GM23338 (cell line): ENCODE data around the gene NCKIPSD. TPM values are rescaled to one million over a fixed set of nuclear protein-coding genes. Genes with fewer than 3 reads are reported as not detected.

Source experiments
- ATAC-seq: fragments of 200-7000 bp; cut with Tn5 transposase; 3 replicates; pipeline ENCODE4 v1.9.1; 2020
- DNase-seq: peaks from one replicate; pipeline ENCODE4 v3.0.0-alpha.2; 2015; ENCODE audit warnings: low spot score
- H2AFZ ChIP-seq: fragments of 200-600 bp; sonication (generic); 2 replicates; pipeline ENCODE4 v1.8.0; 2016; ENCODE audit warnings: antibody characterized with exemption, mild to moderate bottlenecking, moderate library complexity
- H3F3A ChIP-seq: fragments of 200-600 bp; sonication (generic); replicated peaks from 2 replicates; pipeline ENCODE4 v1.8.0; 2017; ENCODE audit warnings: antibody characterized with exemption, mixed run types, low read depth
- H3K27ac ChIP-seq: fragments of 200-600 bp; sonication (generic); 2 replicates; pipeline ENCODE4 v1.6.1; 2016; ENCODE audit warnings: low read depth
- H3K27me3 ChIP-seq: fragments of 200-600 bp; sonication (generic); 2 replicates; pipeline ENCODE4 v1.8.0; 2016; ENCODE audit warnings: mild to moderate bottlenecking, mixed run types, moderate library complexity; ENCODE audit not compliant: insufficient read depth
- H3K36me3 ChIP-seq: fragments of 200-600 bp; sonication (generic); 2 replicates; pipeline ENCODE4 v1.8.0; 2016; ENCODE audit warnings: mild to moderate bottlenecking; ENCODE audit not compliant: insufficient read depth
- H3K4me1 ChIP-seq: fragments of 200-600 bp; sonication (generic); 2 replicates; pipeline ENCODE4 v1.8.0; 2016; ENCODE audit warnings: mild to moderate bottlenecking, moderate library complexity; ENCODE audit not compliant: insufficient read depth
- H3K4me2 ChIP-seq: fragments of 200-600 bp; sonication (generic); 2 replicates; pipeline ENCODE4 v1.7.1; 2017; ENCODE audit warnings: mixed run types
- H3K4me3 ChIP-seq: fragments of 200-600 bp; sonication (generic); 2 replicates; pipeline ENCODE4 v1.6.1; 2016; ENCODE audit warnings: mixed run types
- H3K79me2 ChIP-seq: fragments of 200-600 bp; sonication (generic); replicated peaks from 2 replicates; pipeline ENCODE4 v1.8.0; 2017; ENCODE audit warnings: mild to moderate bottlenecking; ENCODE audit not compliant: insufficient read depth
- H3K9me2 ChIP-seq: fragments of 200-600 bp; sonication (generic); 2 replicates; pipeline ENCODE4 v1.8.0; 2017; ENCODE audit not compliant: insufficient read depth
- H4K20me1 ChIP-seq: fragments of 200-600 bp; sonication (generic); replicated peaks from 2 replicates; pipeline ENCODE4 v1.8.0; 2017; ENCODE audit warnings: mild to moderate bottlenecking; ENCODE audit not compliant: insufficient read depth
- H3K27ac Mint-ChIP-seq: 2 replicates; pipeline ENCODE4 v1.8.0; 2020; ENCODE audit warnings: inconsistent platforms, mild to moderate bottlenecking, moderate library complexity, mixed read lengths
- H3K27me3 Mint-ChIP-seq: 3 replicates; pipeline ENCODE4 v1.8.0; 2022; ENCODE audit warnings: low read depth, mild to moderate bottlenecking, moderate library complexity, mixed read lengths, inconsistent platforms; ENCODE audit not compliant: insufficient read depth, poor library complexity
- H3K36me3 Mint-ChIP-seq: 3 replicates; pipeline ENCODE4 v1.8.0; 2021; ENCODE audit warnings: low read depth, mild to moderate bottlenecking, inconsistent platforms, moderate library complexity, mixed read lengths
- H3K4me1 Mint-ChIP-seq: 3 replicates; pipeline ENCODE4 v1.8.0; 2020; ENCODE audit warnings: mild to moderate bottlenecking, inconsistent platforms, mixed read lengths
- H3K4me3 Mint-ChIP-seq: 3 replicates; pipeline ENCODE4 v1.8.0; 2021; ENCODE audit warnings: moderate library complexity, mild to moderate bottlenecking, inconsistent platforms, mixed read lengths
- H3K9me3 Mint-ChIP-seq: 3 replicates; pipeline ENCODE4 v1.8.0; 2020; ENCODE audit warnings: moderate library complexity, mild to moderate bottlenecking, inconsistent platforms, mixed read lengths
- CREB1 ChIP-seq: fragments of 250-450 bp; sonication (Bioruptor Pico); IDR thresholded peaks from 2 replicates; pipeline ENCODE4 v1.5.0; 2020; ENCODE audit warnings: low read depth, mild to moderate bottlenecking, moderate library complexity
- EZH2 ChIP-seq: fragments of 200-600 bp; sonication (generic); IDR thresholded peaks from one replicate; pipeline ENCODE4 v1.8.0; 2017; ENCODE audit warnings: antibody characterized with exemption, mild to moderate bottlenecking, low read depth; ENCODE audit not compliant: unreplicated experiment
- EZH2phosphoT487 ChIP-seq: fragments of 200-600 bp; sonication (generic); IDR thresholded peaks from one replicate; pipeline ENCODE4 v1.8.1; 2018; ENCODE audit warnings: antibody characterized with exemption; ENCODE audit not compliant: unreplicated experiment
- JUNB ChIP-seq: IDR thresholded peaks from one replicate; pipeline ENCODE4 v1.6.1; 2016; ENCODE audit warnings: antibody characterized with exemption; ENCODE audit not compliant: unreplicated experiment
- NANOG ChIP-seq: IDR thresholded peaks from 2 replicates; pipeline ENCODE4 v1.6.1; 2016; ENCODE audit warnings: antibody characterized with exemption, borderline replicate concordance
- POLR2AphosphoS5 ChIP-seq: IDR thresholded peaks from 2 replicates; pipeline ENCODE4 v1.6.1; 2016; ENCODE audit warnings: antibody characterized with exemption, low read depth
- STAT1 ChIP-seq: IDR thresholded peaks from one replicate; pipeline ENCODE4 v1.6.1; 2016; ENCODE audit warnings: antibody characterized with exemption; ENCODE audit not compliant: unreplicated experiment
- ZNF114 ChIP-seq: fragments of 250-450 bp; sonication (Bioruptor Pico); IDR thresholded peaks from 2 replicates; pipeline ENCODE4 v1.5.0; 2020; ENCODE audit warnings: mild to moderate bottlenecking, moderate library complexity
- ZNF331 ChIP-seq: fragments of 250-450 bp; sonication (Bioruptor Pico); IDR thresholded peaks from 2 replicates; pipeline ENCODE4 v1.5.0; 2020; ENCODE audit warnings: low read depth, mild to moderate bottlenecking, moderate library complexity
- polyA plus RNA-seq: library from polyadenylated mRNA; unstranded; fragments of >200 nt; fragmentation: Nextera tagmentation; extraction: Ambion mirVana; gene quantifications from 2 replicates; pipeline ENCODE4 v1.2.1, GENCODE V29; 2016
- total RNA-seq: library from RNA; depleted of rRNA; stranded (reverse); fragments of >200 nt; shearing (Covaris generic); gene quantifications from 2 replicates; pipeline ENCODE4 v1.2.3, GENCODE V29; 2014
- TF ChIP-seq, protein P1 (sequence below): IDR thresholded peaks from one replicate; pipeline ENCODE4 v1.6.1; 2018; ENCODE audit warnings: antibody characterized with exemption; ENCODE audit not compliant: unreplicated experiment
- TF ChIP-seq, protein P2 (sequence below): fragments of 250-450 bp; sonication (Bioruptor Pico); IDR thresholded peaks from 2 replicates; pipeline ENCODE4 v1.5.0; 2020; ENCODE audit warnings: mild to moderate bottlenecking, moderate library complexity
- TF ChIP-seq, protein P3 (sequence below), 2 experiments: fragments of 200-600 bp in 1 of 2; sonication (generic) in 1 of 2; conservative IDR thresholded peaks; 2 replicates each; pipeline versions ENCODE4 v1.5.1 to v1.6.1; 2016 to 2017; ENCODE audit warnings: antibody characterized with exemption in 2 of 2, low read depth in 2 of 2, mild to moderate bottlenecking in 2 of 2, moderate library complexity in 1 of 2
- TF ChIP-seq, protein P4 (sequence below): IDR thresholded peaks from 2 replicates; pipeline ENCODE4 v1.6.1; 2016; ENCODE audit warnings: antibody characterized with exemption

Gene NCKIPSD
- total and polyA plus RNA-seq, 2 experiments from 2014 or later, result 15.1 to 45.1 TPM

DNA sequence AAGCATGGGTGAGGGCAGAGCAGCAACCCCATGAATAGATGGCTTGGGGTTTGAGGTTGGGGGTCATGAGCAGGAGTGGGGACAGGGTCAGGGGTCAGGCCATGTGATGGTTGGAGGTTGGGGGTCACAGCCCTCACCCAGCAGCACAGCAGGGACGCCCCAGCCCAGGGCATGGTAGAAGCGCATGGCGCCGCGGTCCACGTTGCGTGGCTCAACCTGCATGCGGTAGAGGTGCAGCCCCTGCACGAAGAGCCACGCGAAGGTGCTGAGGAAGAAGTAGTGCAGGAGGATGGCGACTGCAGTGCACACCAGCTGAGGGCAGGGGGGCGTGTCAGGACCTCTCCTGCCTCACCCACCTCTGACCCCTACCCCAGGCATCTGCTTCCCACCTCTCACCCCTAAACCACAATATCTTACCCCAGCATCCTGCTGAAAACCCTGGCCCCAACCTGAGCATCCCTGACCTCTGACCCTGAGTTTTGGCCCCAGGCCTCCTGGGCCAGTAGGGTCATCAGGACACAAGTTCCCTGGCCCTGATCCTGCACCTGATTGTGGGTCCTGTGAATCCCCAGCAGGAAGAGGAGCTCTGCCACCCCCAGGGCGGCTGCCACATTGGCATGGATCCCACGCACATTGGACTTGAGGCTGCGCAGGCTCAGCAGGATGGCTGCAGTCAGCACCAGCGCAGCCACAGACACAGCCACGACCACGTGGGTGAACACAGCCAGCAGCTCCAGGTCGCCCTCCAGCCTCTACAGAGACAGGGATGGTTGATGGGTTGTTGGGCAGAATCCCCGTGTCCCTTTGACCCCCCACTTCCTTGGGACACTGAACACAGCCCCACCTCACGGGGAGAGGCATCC is 40.6 kb downstream of the NCKIPSD start:
- ATAC-seq (no peak), DNase-seq (no peak)
- no peak overlapping the region for H3K27ac Mint-ChIP-seq
- Histone ChIP-seq H2AFZ (no peak overlapping the region), H3K4me1 (no peaks in the 10 kb centered on the region), H3K27ac (no peak overlapping the region), H3K36me3 (no peaks in the 10 kb centered on the region; the same call in 1 of the 2 replicates), H3K4me2 (no peak overlapping the region), H3K27me3 (no peaks in the 10 kb centered on the region), H4K20me1 (no peaks in the 10 kb centered on the region), H3K4me3 (no peak overlapping the region), H3F3A (no peaks in the 10 kb centered on the region), H3K79me2 (no peaks in the 10 kb centered on the region), H3K9me2 (no peaks in the 10 kb centered on the region)
- no peaks in the 10 kb centered on the region for H3K9me3 Mint-ChIP-seq
- peaks cover 29% of the 10 kb centered on the region for H3K36me3 Mint-ChIP-seq
- no peak overlapping the region for H3K4me3 Mint-ChIP-seq
- no peaks in the 10 kb centered on the region for H3K4me1 Mint-ChIP-seq
- TF ChIP-seq, protein P1, sequence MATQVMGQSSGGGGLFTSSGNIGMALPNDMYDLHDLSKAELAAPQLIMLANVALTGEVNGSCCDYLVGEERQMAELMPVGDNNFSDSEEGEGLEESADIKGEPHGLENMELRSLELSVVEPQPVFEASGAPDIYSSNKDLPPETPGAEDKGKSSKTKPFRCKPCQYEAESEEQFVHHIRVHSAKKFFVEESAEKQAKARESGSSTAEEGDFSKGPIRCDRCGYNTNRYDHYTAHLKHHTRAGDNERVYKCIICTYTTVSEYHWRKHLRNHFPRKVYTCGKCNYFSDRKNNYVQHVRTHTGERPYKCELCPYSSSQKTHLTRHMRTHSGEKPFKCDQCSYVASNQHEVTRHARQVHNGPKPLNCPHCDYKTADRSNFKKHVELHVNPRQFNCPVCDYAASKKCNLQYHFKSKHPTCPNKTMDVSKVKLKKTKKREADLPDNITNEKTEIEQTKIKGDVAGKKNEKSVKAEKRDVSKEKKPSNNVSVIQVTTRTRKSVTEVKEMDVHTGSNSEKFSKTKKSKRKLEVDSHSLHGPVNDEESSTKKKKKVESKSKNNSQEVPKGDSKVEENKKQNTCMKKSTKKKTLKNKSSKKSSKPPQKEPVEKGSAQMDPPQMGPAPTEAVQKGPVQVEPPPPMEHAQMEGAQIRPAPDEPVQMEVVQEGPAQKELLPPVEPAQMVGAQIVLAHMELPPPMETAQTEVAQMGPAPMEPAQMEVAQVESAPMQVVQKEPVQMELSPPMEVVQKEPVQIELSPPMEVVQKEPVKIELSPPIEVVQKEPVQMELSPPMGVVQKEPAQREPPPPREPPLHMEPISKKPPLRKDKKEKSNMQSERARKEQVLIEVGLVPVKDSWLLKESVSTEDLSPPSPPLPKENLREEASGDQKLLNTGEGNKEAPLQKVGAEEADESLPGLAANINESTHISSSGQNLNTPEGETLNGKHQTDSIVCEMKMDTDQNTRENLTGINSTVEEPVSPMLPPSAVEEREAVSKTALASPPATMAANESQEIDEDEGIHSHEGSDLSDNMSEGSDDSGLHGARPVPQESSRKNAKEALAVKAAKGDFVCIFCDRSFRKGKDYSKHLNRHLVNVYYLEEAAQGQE, result no peak
- TF ChIP-seq EZH2phosphoT487 (no peak), POLR2AphosphoS5 (no peak), STAT1 (no peak), ZNF114 (no peak), ZNF331 (CRISPR knock-in tag) (no peak), NANOG (no peak), EZH2 (no peak), CREB1 (CRISPR knock-in tag) (no peak), JUNB (no peak)
- TF ChIP-seq, protein P2, sequence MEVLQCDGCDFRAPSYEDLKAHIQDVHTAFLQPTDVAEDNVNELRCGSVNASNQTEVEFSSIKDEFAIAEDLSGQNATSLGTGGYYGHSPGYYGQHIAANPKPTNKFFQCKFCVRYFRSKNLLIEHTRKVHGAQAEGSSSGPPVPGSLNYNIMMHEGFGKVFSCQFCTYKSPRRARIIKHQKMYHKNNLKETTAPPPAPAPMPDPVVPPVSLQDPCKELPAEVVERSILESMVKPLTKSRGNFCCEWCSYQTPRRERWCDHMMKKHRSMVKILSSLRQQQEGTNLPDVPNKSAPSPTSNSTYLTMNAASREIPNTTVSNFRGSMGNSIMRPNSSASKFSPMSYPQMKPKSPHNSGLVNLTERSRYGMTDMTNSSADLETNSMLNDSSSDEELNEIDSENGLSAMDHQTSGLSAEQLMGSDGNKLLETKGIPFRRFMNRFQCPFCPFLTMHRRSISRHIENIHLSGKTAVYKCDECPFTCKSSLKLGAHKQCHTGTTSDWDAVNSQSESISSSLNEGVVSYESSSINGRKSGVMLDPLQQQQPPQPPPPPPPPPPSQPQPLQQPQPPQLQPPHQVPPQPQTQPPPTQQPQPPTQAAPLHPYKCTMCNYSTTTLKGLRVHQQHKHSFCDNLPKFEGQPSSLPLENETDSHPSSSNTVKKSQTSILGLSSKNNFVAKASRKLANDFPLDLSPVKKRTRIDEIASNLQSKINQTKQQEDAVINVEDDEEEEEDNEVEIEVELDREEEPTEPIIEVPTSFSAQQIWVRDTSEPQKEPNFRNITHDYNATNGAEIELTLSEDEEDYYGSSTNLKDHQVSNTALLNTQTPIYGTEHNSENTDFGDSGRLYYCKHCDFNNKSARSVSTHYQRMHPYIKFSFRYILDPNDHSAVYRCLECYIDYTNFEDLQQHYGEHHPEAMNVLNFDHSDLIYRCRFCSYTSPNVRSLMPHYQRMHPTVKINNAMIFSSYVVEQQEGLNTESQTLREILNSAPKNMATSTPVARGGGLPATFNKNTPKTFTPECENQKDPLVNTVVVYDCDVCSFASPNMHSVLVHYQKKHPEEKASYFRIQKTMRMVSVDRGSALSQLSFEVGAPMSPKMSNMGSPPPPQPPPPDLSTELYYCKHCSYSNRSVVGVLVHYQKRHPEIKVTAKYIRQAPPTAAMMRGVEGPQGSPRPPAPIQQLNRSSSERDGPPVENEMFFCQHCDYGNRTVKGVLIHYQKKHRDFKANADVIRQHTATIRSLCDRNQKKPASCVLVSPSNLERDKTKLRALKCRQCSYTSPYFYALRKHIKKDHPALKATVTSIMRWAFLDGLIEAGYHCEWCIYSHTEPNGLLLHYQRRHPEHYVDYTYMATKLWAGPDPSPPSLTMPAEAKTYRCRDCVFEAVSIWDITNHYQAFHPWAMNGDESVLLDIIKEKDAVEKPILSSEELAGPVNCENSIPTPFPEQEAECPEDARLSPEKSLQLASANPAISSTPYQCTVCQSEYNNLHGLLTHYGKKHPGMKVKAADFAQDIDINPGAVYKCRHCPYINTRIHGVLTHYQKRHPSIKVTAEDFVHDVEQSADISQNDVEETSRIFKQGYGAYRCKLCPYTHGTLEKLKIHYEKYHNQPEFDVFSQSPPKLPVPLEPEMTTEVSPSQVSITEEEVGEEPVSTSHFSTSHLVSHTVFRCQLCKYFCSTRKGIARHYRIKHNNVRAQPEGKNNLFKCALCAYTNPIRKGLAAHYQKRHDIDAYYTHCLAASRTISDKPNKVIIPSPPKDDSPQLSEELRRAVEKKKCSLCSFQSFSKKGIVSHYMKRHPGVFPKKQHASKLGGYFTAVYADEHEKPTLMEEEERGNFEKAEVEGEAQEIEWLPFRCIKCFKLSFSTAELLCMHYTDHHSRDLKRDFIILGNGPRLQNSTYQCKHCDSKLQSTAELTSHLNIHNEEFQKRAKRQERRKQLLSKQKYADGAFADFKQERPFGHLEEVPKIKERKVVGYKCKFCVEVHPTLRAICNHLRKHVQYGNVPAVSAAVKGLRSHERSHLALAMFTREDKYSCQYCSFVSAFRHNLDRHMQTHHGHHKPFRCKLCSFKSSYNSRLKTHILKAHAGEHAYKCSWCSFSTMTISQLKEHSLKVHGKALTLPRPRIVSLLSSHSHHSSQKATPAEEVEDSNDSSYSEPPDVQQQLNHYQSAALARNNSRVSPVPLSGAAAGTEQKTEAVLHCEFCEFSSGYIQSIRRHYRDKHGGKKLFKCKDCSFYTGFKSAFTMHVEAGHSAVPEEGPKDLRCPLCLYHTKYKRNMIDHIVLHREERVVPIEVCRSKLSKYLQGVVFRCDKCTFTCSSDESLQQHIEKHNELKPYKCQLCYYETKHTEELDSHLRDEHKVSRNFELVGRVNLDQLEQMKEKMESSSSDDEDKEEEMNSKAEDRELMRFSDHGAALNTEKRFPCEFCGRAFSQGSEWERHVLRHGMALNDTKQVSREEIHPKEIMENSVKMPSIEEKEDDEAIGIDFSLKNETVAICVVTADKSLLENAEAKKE, result no peak
- TF ChIP-seq, protein P3, sequence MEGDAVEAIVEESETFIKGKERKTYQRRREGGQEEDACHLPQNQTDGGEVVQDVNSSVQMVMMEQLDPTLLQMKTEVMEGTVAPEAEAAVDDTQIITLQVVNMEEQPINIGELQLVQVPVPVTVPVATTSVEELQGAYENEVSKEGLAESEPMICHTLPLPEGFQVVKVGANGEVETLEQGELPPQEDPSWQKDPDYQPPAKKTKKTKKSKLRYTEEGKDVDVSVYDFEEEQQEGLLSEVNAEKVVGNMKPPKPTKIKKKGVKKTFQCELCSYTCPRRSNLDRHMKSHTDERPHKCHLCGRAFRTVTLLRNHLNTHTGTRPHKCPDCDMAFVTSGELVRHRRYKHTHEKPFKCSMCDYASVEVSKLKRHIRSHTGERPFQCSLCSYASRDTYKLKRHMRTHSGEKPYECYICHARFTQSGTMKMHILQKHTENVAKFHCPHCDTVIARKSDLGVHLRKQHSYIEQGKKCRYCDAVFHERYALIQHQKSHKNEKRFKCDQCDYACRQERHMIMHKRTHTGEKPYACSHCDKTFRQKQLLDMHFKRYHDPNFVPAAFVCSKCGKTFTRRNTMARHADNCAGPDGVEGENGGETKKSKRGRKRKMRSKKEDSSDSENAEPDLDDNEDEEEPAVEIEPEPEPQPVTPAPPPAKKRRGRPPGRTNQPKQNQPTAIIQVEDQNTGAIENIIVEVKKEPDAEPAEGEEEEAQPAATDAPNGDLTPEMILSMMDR (conservative IDR thresholded peaks at IDR 0.05; ENCODE audit: low read depth in 2 of 2), result no peak
- TF ChIP-seq, protein P4, sequence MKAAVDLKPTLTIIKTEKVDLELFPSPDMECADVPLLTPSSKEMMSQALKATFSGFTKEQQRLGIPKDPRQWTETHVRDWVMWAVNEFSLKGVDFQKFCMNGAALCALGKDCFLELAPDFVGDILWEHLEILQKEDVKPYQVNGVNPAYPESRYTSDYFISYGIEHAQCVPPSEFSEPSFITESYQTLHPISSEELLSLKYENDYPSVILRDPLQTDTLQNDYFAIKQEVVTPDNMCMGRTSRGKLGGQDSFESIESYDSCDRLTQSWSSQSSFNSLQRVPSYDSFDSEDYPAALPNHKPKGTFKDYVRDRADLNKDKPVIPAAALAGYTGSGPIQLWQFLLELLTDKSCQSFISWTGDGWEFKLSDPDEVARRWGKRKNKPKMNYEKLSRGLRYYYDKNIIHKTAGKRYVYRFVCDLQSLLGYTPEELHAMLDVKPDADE, result no peak
- peaks cover 13% of the 10 kb centered on the region for H3K27me3 Mint-ChIP-seq
